ENCODE data around the gene PTCD1. TPM values are rescaled to one million over a fixed set of nuclear protein-coding genes. Genes with fewer than 3 reads are reported as not detected.

Gene PTCD1
- 6.2 and 8.1 TPM in 2 replicates for total RNA-seq

GRCh38 chr7:99438573-99439480, at the start of gene PTCD1, which contains the start of gene CPSF4:
Gene PTCD1, minus strand, starts transcription at chr7:99438798. Its CDS starts 3,556 bp downstream, at chr7:99435242.
Gene CPSF4, plus strand, starts transcription at chr7:99438943. Its CDS starts 140 bp downstream, at chr7:99439083.

GRCh38 chr7:99472561-99473314, 34.1 kb upstream of the PTCD1 start, which contains the start of gene ZNF789:
Gene ZNF789, plus strand, starts transcription at chr7:99472890. Its CDS starts 3,567 bp downstream, at chr7:99476457.

GRCh38 chr7:99408379-99409191, 30.0 kb downstream of the PTCD1 start, which contains the start of the genes BUD31 and PDAP1:
Gene BUD31, plus strand, starts transcription at chr7:99408969. Its CDS starts 2,124 bp downstream, at chr7:99411093.
Gene PDAP1, minus strand, starts transcription at chr7:99408597. Its CDS starts 49 bp downstream, at chr7:99408548.

GRCh38 chr7:99374111-99375064, 64.2 kb downstream of the PTCD1 start, which contains the start of gene ARPC1B:
Gene ARPC1B, plus strand, starts transcription at chr7:99374730. Its CDS starts 10,985 bp downstream, at chr7:99385715.

Other genes starting within 250 kb of the PTCD1 start
- gene KPNA7, start 230.7 kb downstream of the PTCD1 start, total RNA-seq = not detected in 2 replicates
- gene MYH16, start 166.0 kb downstream of the PTCD1 start, total RNA-seq = not detected in 2 replicates
- 281 and 385 TPM in 2 replicates for gene ARPC1A, start 112.9 kb downstream of the PTCD1 start, total RNA-seq
- 528 and 673 TPM in 2 replicates for gene ARPC1B, start 64.1 kb downstream of the PTCD1 start, total RNA-seq
- gene PDAP1, start 30.2 kb downstream of the PTCD1 start, total RNA-seq = 140 and 181 TPM in 2 replicates
- 87.6 and 120 TPM in 2 replicates for gene BUD31, start 29.8 kb downstream of the PTCD1 start, total RNA-seq
- gene CPSF4, start 145 bp upstream of the PTCD1 start, total RNA-seq = 28.5 and 36.3 TPM in 2 replicates
- 3,963 and 4,747 TPM in 2 replicates for gene ATP5MF, start 27.4 kb upstream of the PTCD1 start, total RNA-seq
- 1.4 and 4.1 TPM in 2 replicates for gene ZNF789, start 34.1 kb upstream of the PTCD1 start, total RNA-seq
- gene ZNF394, start 61.5 kb upstream of the PTCD1 start, total RNA-seq = 9.9 and 11.2 TPM in 2 replicates
- gene ZKSCAN5, start 65.9 kb upstream of the PTCD1 start, total RNA-seq = 7.1 and 7.8 TPM in 2 replicates
- gene FAM200A, start 113.3 kb upstream of the PTCD1 start, total RNA-seq = 4.0 and 5.5 TPM in 2 replicates
- gene ZNF655, start 119.8 kb upstream of the PTCD1 start, total RNA-seq = 70.2 and 76.4 TPM in 2 replicates
- gene TMEM225B, start 159.5 kb upstream of the PTCD1 start, total RNA-seq = not detected in 2 replicates
- 7.3 and 18.5 TPM in 2 replicates for gene ZSCAN25, start 178.1 kb upstream of the PTCD1 start, total RNA-seq
- gene CYP3A5, start 241.2 kb upstream of the PTCD1 start, total RNA-seq = 0.89 and 3.2 TPM in 2 replicates